22Rv1 (cell line): ENCODE results near the gene DCAF4.

Experiments
- ZFX ChIP-seq: fragments of 450-650 bp; IDR thresholded peaks from 2 replicates; pipeline ENCODE4 v1.6.1; 2017; ENCODE audit warnings: antibody characterized with exemption, borderline replicate concordance
- TF ChIP-seq, protein P1 (sequence below): fragments of 450-650 bp; IDR thresholded peaks from 2 replicates; pipeline ENCODE4 v1.5.1; 2017; ENCODE audit warnings: mild to moderate bottlenecking

DNA sequence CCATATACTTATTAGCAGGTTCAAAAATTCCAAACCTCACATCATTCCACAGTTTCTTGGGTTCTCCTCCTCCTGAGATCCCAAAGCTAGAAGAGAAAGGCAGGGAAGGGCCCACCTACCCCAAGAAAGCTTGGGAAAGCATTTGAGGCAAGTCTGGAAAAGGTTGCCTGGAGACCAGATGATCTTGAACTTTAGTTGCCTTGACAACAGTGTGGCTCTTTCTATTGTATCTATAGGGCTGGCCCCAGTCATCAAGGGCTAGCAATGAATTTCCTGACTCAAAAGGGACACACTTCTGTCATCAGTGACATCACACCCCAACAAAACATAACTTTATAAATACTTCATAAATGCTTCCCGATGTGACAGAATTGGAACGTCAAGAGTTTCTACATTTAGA, 60.6 kb downstream of the DCAF4 start:
- TF ChIP-seq, protein P1, sequence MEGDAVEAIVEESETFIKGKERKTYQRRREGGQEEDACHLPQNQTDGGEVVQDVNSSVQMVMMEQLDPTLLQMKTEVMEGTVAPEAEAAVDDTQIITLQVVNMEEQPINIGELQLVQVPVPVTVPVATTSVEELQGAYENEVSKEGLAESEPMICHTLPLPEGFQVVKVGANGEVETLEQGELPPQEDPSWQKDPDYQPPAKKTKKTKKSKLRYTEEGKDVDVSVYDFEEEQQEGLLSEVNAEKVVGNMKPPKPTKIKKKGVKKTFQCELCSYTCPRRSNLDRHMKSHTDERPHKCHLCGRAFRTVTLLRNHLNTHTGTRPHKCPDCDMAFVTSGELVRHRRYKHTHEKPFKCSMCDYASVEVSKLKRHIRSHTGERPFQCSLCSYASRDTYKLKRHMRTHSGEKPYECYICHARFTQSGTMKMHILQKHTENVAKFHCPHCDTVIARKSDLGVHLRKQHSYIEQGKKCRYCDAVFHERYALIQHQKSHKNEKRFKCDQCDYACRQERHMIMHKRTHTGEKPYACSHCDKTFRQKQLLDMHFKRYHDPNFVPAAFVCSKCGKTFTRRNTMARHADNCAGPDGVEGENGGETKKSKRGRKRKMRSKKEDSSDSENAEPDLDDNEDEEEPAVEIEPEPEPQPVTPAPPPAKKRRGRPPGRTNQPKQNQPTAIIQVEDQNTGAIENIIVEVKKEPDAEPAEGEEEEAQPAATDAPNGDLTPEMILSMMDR = no peak
- TF ChIP-seq ZFX = no peak
